Endodermal cell (in vitro differentiated cells): ENCODE measurements around the gene FEN1. TPM values are rescaled to one million over a fixed set of nuclear protein-coding genes. Genes with fewer than 3 reads are reported as not detected.

Source experiments
- DNase-seq: peaks from one replicate; pipeline ENCODE4 v3.0.0-alpha.2; 2017
- H3K27ac ChIP-seq: 2 replicates; pipeline ENCODE4 v1.5.1; 2013; ENCODE audit warnings: mild to moderate bottlenecking, low read depth, low read length, moderate library complexity
- H3K27me3 ChIP-seq: 2 replicates; pipeline ENCODE4 v1.6.1; 2013; ENCODE audit warnings: mild to moderate bottlenecking, low read length, moderate library complexity; ENCODE audit not compliant: insufficient read depth, control insufficient read depth, poor library complexity, severe bottlenecking
- H3K36me3 ChIP-seq: 2 replicates; pipeline ENCODE4 v1.7.0; 2013; ENCODE audit warnings: mild to moderate bottlenecking, low read length, moderate library complexity; ENCODE audit not compliant: control insufficient read depth, insufficient read depth
- H3K4me1 ChIP-seq: one replicate; pipeline ENCODE4 v1.7.0; 2013; ENCODE audit warnings: low read length; ENCODE audit not compliant: control insufficient read depth, insufficient read depth
- H3K4me3 ChIP-seq: 2 replicates; pipeline ENCODE4 v1.5.1; 2013; ENCODE audit warnings: mild to moderate bottlenecking, low read length, moderate library complexity
- H3K9ac ChIP-seq: 2 replicates; pipeline ENCODE4 v1.6.1; 2013; ENCODE audit warnings: mild to moderate bottlenecking, low read length, moderate library complexity; ENCODE audit not compliant: poor library complexity, severe bottlenecking; ENCODE audit errors: extremely low read depth
- H3K9me3 ChIP-seq: 2 replicates; pipeline ENCODE4 v1.6.1; 2013; ENCODE audit warnings: mild to moderate bottlenecking, low read length, moderate library complexity; ENCODE audit not compliant: control insufficient read depth
- H3K27ac Mint-ChIP-seq: 2 replicates; pipeline ENCODE4 v1.8.0; 2020; ENCODE audit warnings: mixed read lengths
- H3K27me3 Mint-ChIP-seq: 2 replicates; pipeline ENCODE4 v1.8.0; 2021; ENCODE audit warnings: mild to moderate bottlenecking, mixed read lengths; ENCODE audit not compliant: insufficient read depth
- H3K36me3 Mint-ChIP-seq: 2 replicates; pipeline ENCODE4 v1.8.0; 2020; ENCODE audit warnings: low read depth, mixed read lengths
- H3K4me1 Mint-ChIP-seq: 2 replicates; pipeline ENCODE4 v1.8.0; 2020; ENCODE audit warnings: mixed read lengths
- H3K4me3 Mint-ChIP-seq: 2 replicates; pipeline ENCODE4 v1.8.0; 2020; ENCODE audit warnings: mild to moderate bottlenecking, moderate library complexity, mixed read lengths
- H3K9me3 Mint-ChIP-seq: 2 replicates; pipeline ENCODE4 v1.8.0; 2020; ENCODE audit warnings: mild to moderate bottlenecking, mixed read lengths
- WGBS, 2 experiments: methylation state at CpG; one replicate each; pipeline versions ENCODE4 v1.1.5 to v1.1.7; 2013; ENCODE audit warnings: missing lambda C conversion rate in 2 of 2, mixed read lengths in 1 of 2; ENCODE audit not compliant: insufficient coverage in 1 of 2, insufficient read length in 1 of 2; 5-methylcytosine and 5-hydroxymethylcytosine counted together
- total RNA-seq, 2 donors: library from RNA; stranded (reverse); fragmentation: NEBNext Ultra II Directional in 1 of 2; extraction: Animal tissue kit (Norgen Biotek cat#: 25700) in 1 of 2; gene quantifications; 2 replicates in 1 of 2; 3 replicates in 1 of 2; pipeline ENCODE4 v1.2.1, GENCODE V29; 2021
- TF ChIP-seq, protein P1 (sequence below): fragments of 200-600 bp; sonication (generic); conservative IDR thresholded peaks from 2 replicates; pipeline ENCODE4 v1.5.0; 2021; ENCODE audit warnings: antibody characterized with exemption, mild to moderate bottlenecking

The FEN1 gene
- total RNA-seq, 2 donors from 2014 or later = 66.7 to 81.8 TPM

DNA sequence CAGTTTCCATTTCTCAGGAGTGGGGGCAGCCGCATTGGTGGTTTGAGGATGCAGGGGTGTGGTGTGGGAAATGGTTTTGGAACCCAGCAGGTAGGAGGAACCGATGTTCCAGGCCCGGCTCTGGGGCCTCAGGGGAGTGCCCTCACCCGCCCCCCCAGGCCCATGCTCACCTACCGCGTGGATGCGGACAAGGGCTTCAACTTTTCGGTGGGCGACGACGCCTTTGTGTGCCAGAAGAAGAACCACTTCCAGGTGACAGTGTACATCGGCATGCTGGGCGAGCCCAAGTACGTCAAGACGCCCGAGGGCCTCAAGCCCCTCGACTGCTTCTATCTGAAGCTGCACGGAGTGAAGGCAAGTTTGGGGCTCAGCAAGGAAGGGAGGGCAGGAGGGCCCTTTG lies 18.9 kb upstream of the FEN1 start:
- Histone ChIP-seq H3K36me3 (peaks cover 5% of the 10 kb centered on the region), H3K27me3 (no peaks in the 10 kb centered on the region), H3K4me3 (no peak overlapping the region), H3K9ac (no peak overlapping the region), H3K27ac (peak overlapping the region; percentile 22), H3K9me3 (no peaks in the 10 kb centered on the region), H3K4me1 (no peaks in the 10 kb centered on the region)
- TF ChIP-seq, protein P1, sequence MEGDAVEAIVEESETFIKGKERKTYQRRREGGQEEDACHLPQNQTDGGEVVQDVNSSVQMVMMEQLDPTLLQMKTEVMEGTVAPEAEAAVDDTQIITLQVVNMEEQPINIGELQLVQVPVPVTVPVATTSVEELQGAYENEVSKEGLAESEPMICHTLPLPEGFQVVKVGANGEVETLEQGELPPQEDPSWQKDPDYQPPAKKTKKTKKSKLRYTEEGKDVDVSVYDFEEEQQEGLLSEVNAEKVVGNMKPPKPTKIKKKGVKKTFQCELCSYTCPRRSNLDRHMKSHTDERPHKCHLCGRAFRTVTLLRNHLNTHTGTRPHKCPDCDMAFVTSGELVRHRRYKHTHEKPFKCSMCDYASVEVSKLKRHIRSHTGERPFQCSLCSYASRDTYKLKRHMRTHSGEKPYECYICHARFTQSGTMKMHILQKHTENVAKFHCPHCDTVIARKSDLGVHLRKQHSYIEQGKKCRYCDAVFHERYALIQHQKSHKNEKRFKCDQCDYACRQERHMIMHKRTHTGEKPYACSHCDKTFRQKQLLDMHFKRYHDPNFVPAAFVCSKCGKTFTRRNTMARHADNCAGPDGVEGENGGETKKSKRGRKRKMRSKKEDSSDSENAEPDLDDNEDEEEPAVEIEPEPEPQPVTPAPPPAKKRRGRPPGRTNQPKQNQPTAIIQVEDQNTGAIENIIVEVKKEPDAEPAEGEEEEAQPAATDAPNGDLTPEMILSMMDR = no peak
- Mint-ChIP-seq H3K27ac (no peak overlapping the region), H3K4me3 (no peak overlapping the region), H3K9me3 (no peaks in the 10 kb centered on the region), H3K4me1 (no peaks in the 10 kb centered on the region), H3K27me3 (no peaks in the 10 kb centered on the region), H3K36me3 (peaks cover 18% of the 10 kb centered on the region)
- no peak for DNase-seq
- WGBS, 2 experiments = 90 to 95% methylated on average over 16 to 18 of the region's 18 CpGs

DNA sequence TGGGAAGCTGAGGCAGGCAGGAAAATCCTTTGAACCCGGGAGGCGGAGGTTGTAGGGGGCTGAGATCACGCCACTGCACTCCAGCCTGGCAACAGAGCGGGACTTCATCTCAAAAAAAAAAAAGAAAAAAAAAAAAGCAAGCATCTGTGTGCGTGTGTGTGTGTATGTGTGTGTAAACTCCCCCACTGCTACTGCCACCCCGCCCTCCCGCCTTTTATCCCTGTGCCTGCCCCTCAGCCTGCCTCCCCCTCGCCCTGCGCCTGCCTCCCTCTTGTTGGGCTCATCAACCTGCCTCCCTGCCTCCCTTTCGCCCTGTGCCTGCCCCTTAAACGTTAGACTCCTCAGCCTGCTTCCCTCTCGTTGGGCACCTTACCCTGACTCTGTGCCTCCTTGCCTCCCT lies 18.3 kb upstream of the FEN1 start:
- H3K9me3 ChIP-seq = no peaks in the 10 kb centered on the region
- Mint-ChIP-seq H3K27ac (no peak overlapping the region), H3K9me3 (no peaks in the 10 kb centered on the region), H3K27me3 (no peaks in the 10 kb centered on the region), H3K4me3 (no peak overlapping the region), H3K4me1 (no peaks in the 10 kb centered on the region), H3K36me3 (peaks cover 19% of the 10 kb centered on the region)
- H3K9ac ChIP-seq = no peak overlapping the region
- no peak overlapping the region for H3K4me3 ChIP-seq
- no peak overlapping the region for H3K27ac ChIP-seq
- peaks cover 5% of the 10 kb centered on the region for H3K36me3 ChIP-seq
- DNase-seq = no peak
- H3K27me3 ChIP-seq = no peaks in the 10 kb centered on the region
- TF ChIP-seq, protein P1 = no peak
- WGBS, 2 experiments = 93 to 95% methylated on average over 8 to 11 of the region's 12 CpGs
- no peaks in the 10 kb centered on the region for H3K4me1 ChIP-seq

DNA sequence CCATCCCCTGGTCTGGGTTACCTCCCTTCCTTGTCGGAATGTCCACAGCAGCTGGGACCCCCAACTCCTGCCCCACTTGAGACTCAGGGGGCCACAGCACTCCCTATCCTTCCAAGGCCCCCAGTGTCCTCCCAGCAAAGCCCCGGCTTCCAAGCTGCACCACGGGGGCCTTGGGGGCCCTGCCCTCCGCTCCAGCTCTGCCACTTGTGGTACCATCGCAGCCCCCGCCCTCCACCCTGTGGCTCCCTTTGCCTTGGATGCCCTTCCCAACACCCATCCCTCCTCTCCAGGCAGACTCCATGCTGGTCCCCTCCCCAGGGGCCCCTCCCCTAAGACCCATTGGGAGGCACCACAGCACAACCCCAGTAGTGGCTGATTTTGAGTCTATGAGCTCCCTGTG lies 17.6 kb upstream of the FEN1 start:
- H3K27ac Mint-ChIP-seq = peak overlapping the region; percentile 35
- no peaks in the 10 kb centered on the region for H3K4me1 ChIP-seq
- H3K27me3 ChIP-seq = no peaks in the 10 kb centered on the region
- H3K9me3 ChIP-seq = no peaks in the 10 kb centered on the region
- H3K36me3 ChIP-seq = peaks cover 9% of the 10 kb centered on the region
- H3K4me3 ChIP-seq = no peak overlapping the region
- TF ChIP-seq, protein P1 = no peak
- H3K4me3 Mint-ChIP-seq = no peak overlapping the region
- H3K36me3 Mint-ChIP-seq = peaks cover 22% of the 10 kb centered on the region
- no peaks in the 10 kb centered on the region for H3K27me3 Mint-ChIP-seq
- 71 to 89% methylated on average over 1 to 6 of the region's 6 CpGs for WGBS, 2 experiments
- H3K9ac ChIP-seq = no peak overlapping the region
- H3K9me3 Mint-ChIP-seq = no peaks in the 10 kb centered on the region
- no peaks in the 10 kb centered on the region for H3K4me1 Mint-ChIP-seq
- DNase-seq = no peak
- H3K27ac ChIP-seq = no peak overlapping the region
